Adrenal gland (tissue), 12 donors: ENCODE measurements around the gene SEMA3F. TPM values are rescaled to one million over a fixed set of nuclear protein-coding genes. Genes with fewer than 3 reads are reported as not detected.

Experiments used
- DNase-seq, 7 donors: peaks; one replicate each; pipeline ENCODE4 v3.0.0-alpha.2; 2019 to 2020
- H3K27ac ChIP-seq, 5 donors: fragments of 200-600 bp; sonication (generic) in 4 of 5; 1 replicate in 3 of 5; 2 replicates in 2 of 5; pipeline versions ENCODE4 v1.5.1 to v1.8.0; 2016 to 2020; ENCODE audit warnings: mild to moderate bottlenecking in 1 of 5
- H3K27me3 ChIP-seq: fragments of 200-600 bp; 2 replicates; pipeline ENCODE4 v1.8.0; 2021
- H3K36me3 ChIP-seq, 2 donors: fragments of 200-600 bp; replicated peaks in 1 of 2; 1 replicate in 1 of 2; 2 replicates in 1 of 2; pipeline versions ENCODE4 v1.5.1 to v1.8.0; 2018 to 2022
- H3K4me1 ChIP-seq, 2 donors: fragments of 200-600 bp; replicated peaks in 1 of 2; 1 replicate in 1 of 2; 2 replicates in 1 of 2; pipeline versions ENCODE4 v1.5.1 to v1.8.0; 2018 to 2021
- H3K4me3 ChIP-seq, 4 donors: fragments of 200-600 bp; sonication (generic) in 3 of 4; one replicate each; pipeline ENCODE4 v1.5.1; 2016 to 2018
- H3K9me3 ChIP-seq, 3 donors: fragments of 200-600 bp; sonication (generic) in 1 of 3; replicated peaks in 1 of 3; 1 replicate in 2 of 3; 2 replicates in 1 of 3; pipeline versions ENCODE4 v1.5.1 to v1.8.0; 2016 to 2021
- CTCF ChIP-seq, 6 experiments: fragments of 450-650 bp in 4 of 6; fragments of 200-600 bp in 2 of 6; sonication (generic) in 1 of 6; IDR thresholded peaks; 1 replicate in 5 of 6; 2 replicates in 1 of 6; pipeline versions ENCODE4 v1.5.1 to v1.8.0; 2016 to 2021; ENCODE audit warnings: antibody characterized with exemption in 6 of 6, mild to moderate bottlenecking in 2 of 6, moderate library complexity in 1 of 6
- POLR2A ChIP-seq, 2 donors: fragments of 450-650 bp; IDR thresholded peaks; one replicate each; pipeline ENCODE4 v1.6.1; 2017; ENCODE audit warnings: antibody characterized with exemption in 2 of 2, mild to moderate bottlenecking in 2 of 2, moderate library complexity in 1 of 2
- WGBS, 4 donors: extraction: QIAGEN DNeasy Blood & Tissue Kit in 2 of 4; methylation state at CpG; one replicate each; pipeline versions ENCODE4 v1.1.5 to v1.1.7; 2013 to 2017; 5-methylcytosine and 5-hydroxymethylcytosine counted together
- intact Hi-C, 2 donors: fragments of 100-400 bp; cut with DNase I; formaldehyde crosslinking; loops; one replicate each; pipeline versions ENCODE4 v1.14.1 to v1.15.0; 2022 to 2023
- polyA plus RNA-seq, 3 donors: library from polyadenylated mRNA; stranded (reverse); fragments of 200-250 nt in 2 of 3; fragments of 350-450 nt in 1 of 3; fragmentation: Illumina TruSeq in 1 of 3; extraction: RNeasy Lipid Tissue Mini Kit (QIAGEN cat#74804) in 1 of 3; gene quantifications; one replicate each; pipeline ENCODE4 v1.2.3, GENCODE V29; 2013 to 2014
- total RNA-seq, 9 donors: library from RNA; depleted of rRNA in 4 of 9; stranded (reverse); fragments of >200 nt in 4 of 9; fragments of 120-200 nt in 1 of 9; fragmentation: NEBNext Ultra II Directional in 1 of 9; extraction: Animal tissue kit (Norgen Biotek cat#: 25700) in 1 of 9; gene quantifications; one replicate each; pipeline versions ENCODE4 v1.1.0 to v1.2.4, GENCODE V29; 2013 to 2023
- donor health status: healthy with polysubstance abuse.
- donor health status: Bipolar disorder and iron deficiency.
- donor health status: DM: yes; HTN: yes; CAD: no.
- donor health status: DM: no; HTN: no; CAD: no.
- donor health status: DM: no; HTN: no; CAD: no.
- donor health status: DM: yes; HTN: yes; CAD: no.

SEMA3F gene
- total and polyA plus RNA-seq, 12 donors = 1.6 to 21.1 (median 13.6) TPM

DNA sequence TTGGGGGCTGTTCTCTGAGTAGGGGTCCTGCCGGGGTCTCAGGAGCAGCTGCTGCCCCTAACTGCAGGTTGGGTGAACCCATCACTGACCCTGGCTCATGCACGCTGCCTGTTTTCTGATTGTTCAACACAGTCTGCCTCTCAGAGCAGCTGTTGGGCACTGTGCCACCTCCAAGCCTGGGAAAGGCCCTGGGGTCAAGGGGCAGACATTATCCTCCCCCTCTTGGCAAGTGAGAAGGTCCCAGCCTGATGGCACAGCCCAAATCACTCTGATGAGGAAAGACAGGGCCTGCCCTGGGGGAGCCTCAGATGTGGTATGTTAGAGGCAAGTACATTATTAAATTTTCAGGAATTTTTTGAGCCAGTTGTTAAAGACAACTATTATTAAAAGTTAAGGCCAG is 22.2 kb downstream of the SEMA3F start:
- H3K27me3 ChIP-seq = no peaks in the 10 kb centered on the region
- intact Hi-C loops = no loop called here
- H3K4me3 ChIP-seq = no peak overlapping the region
- TF ChIP-seq CTCF (IDR thresholded peaks at IDR 0.05) = no peak
- TF ChIP-seq POLR2A (IDR thresholded peaks at IDR 0.05) = no peak
- no peak overlapping the region for H3K27ac ChIP-seq
- H3K4me1 ChIP-seq = no peaks in the 10 kb centered on the region
- no peaks in the 10 kb centered on the region for H3K36me3 ChIP-seq
- no peaks in the 10 kb centered on the region for H3K9me3 ChIP-seq
- DNase-seq = no peak
- 33 to 69% (median 63%) methylated on average over 1 to 2 of the region's 2 CpGs for WGBS, 4 donors

- Histone ChIP-seq H3K27me3 (no peaks in the 10 kb centered on the region), H3K27ac (no peak overlapping the region), H3K36me3 (no peaks in the 10 kb centered on the region), H3K4me3 (no peak overlapping the region), H3K4me1 (no peaks in the 10 kb centered on the region), H3K9me3 (no peaks in the 10 kb centered on the region)
- WGBS, 4 donors = 35 to 69% (median 49%) methylated on average over 2 of the region's 2 CpGs
- TF ChIP-seq POLR2A (IDR thresholded peaks at IDR 0.05) (no peak), CTCF (IDR thresholded peaks at IDR 0.05) (no peak)
- intact Hi-C loops = no loop called here
- no peak for DNase-seq
These were observed 24.6 kb downstream of the SEMA3F start for GRCh38 chr3:50179710-50180109.

DNA sequence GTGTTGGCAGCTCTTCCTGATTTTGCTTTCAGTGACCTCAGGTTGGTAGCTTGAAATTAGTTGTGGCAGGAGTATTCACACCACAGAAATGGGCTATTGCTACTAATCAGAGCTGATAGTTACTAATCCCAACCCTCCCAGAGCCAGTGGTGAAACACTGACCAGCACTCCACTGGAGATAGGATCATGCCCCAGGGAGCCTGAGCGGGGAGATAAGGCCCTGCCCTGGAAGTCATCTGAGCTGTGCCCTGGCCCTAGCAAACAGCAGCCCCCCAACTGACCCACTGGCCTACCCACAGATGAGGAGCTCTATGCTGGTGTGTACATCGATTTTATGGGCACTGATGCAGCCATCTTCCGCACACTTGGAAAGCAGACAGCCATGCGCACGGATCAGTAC is 26.9 kb downstream of the SEMA3F start:
- H3K4me3 ChIP-seq = no peak overlapping the region
- WGBS, 4 donors = 40 to 92% (median 91%) methylated on average over 1 to 5 of the region's 5 CpGs
- no peak overlapping the region for H3K27ac ChIP-seq
- H3K36me3 ChIP-seq = no peaks in the 10 kb centered on the region
- H3K27me3 ChIP-seq = no peaks in the 10 kb centered on the region
- intact Hi-C loops = no loop called here
- TF ChIP-seq CTCF (IDR thresholded peaks at IDR 0.05) = no peak
- no peak for TF ChIP-seq POLR2A (IDR thresholded peaks at IDR 0.05)
- DNase-seq = no peak
- no peaks in the 10 kb centered on the region for H3K4me1 ChIP-seq
- H3K9me3 ChIP-seq = no peaks in the 10 kb centered on the region

- no peak for DNase-seq
- Histone ChIP-seq H3K4me1 (no peaks in the 10 kb centered on the region), H3K27ac (no peak overlapping the region), H3K4me3 (no peak overlapping the region), H3K9me3 (no peaks in the 10 kb centered on the region), H3K36me3 (no peaks in the 10 kb centered on the region), H3K27me3 (no peaks in the 10 kb centered on the region)
- TF ChIP-seq CTCF (IDR thresholded peaks at IDR 0.05) (no peak), POLR2A (IDR thresholded peaks at IDR 0.05) (no peak)
- intact Hi-C loops = no loop called here
- 88 to 96% (median 90%) methylated on average over 8 to 26 of the region's 26 CpGs for WGBS, 4 donors
These were observed 27.5 kb downstream of the SEMA3F start for GRCh38 chr3:50182533-50183099.
